HS-5 (cell line): Measurements from ENCODE around the gene SLC39A9.

Experiments
- DNase-seq: peaks from one replicate; pipeline ENCODE4 v3.0.0-alpha.2; 2012; ENCODE audit warnings: low read depth

Gene SLC39A9, protein sequence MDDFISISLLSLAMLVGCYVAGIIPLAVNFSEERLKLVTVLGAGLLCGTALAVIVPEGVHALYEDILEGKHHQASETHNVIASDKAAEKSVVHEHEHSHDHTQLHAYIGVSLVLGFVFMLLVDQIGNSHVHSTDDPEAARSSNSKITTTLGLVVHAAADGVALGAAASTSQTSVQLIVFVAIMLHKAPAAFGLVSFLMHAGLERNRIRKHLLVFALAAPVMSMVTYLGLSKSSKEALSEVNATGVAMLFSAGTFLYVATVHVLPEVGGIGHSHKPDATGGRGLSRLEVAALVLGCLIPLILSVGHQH

GRCh38 chr14:69398053-69398817 lies at the start of gene SLC39A9, which contains the start of gene ERH:
TSS of gene SLC39A9 (plus strand) at chr14:69398692. CDS start at chr14:69399370, 678 bp downstream.
TSS of gene ERH (minus strand) at chr14:69398299. CDS start at chr14:69398233, 66 bp downstream.
- DNase-seq: peak; percentile 96

GRCh38 chr14:69349091-69349777 lies 49.3 kb upstream of the SLC39A9 start:
- no peak for DNase-seq

- no peak for DNase-seq
Observed at GRCh38 chr14:69350892-69351291, 47.6 kb upstream of the SLC39A9 start.

DNA sequence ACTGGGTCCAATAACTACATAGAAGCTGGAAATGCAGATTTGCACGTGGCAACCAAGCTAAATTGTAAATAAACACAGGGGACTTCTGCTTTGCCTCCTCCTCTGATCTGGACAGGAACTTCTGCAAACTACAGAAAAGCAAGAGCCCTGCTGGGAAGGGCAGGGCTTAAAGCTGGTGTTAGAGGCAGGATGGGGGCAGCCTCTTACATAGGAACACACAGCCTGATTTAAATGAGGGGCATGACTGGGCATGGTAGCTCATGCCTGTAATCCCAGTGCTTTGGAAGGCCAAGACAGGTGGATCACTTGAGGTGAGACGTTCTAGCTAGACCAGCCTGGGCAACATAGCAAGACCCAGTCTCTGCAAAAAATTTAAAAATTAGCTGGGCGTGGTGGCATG lies 47.1 kb upstream of the SLC39A9 start:
- no peak for DNase-seq

- DNase-seq: no peak
Observed at GRCh38 chr14:69351911-69352310, 46.6 kb upstream of the SLC39A9 start.

DNA sequence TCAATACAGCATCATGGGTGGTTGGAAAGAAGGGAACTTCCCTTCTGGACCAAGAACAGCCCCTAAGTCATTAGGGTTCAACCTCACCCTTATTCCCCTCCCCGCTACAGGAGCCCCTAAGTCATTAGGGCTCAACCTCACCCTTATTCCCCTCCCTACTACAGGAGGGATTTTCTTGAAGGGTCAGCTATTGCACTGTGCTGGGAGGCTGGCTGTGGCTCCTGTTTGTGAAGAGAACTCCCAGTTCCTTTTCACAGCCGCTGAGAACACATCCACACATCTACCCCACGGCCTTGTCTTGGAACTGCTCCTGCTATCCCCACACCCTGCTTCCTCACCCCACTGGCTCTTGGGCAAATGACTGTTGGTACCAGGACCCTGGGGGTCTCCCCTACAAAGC lies 45.3 kb upstream of the SLC39A9 start:
- no peak for DNase-seq

DNA sequence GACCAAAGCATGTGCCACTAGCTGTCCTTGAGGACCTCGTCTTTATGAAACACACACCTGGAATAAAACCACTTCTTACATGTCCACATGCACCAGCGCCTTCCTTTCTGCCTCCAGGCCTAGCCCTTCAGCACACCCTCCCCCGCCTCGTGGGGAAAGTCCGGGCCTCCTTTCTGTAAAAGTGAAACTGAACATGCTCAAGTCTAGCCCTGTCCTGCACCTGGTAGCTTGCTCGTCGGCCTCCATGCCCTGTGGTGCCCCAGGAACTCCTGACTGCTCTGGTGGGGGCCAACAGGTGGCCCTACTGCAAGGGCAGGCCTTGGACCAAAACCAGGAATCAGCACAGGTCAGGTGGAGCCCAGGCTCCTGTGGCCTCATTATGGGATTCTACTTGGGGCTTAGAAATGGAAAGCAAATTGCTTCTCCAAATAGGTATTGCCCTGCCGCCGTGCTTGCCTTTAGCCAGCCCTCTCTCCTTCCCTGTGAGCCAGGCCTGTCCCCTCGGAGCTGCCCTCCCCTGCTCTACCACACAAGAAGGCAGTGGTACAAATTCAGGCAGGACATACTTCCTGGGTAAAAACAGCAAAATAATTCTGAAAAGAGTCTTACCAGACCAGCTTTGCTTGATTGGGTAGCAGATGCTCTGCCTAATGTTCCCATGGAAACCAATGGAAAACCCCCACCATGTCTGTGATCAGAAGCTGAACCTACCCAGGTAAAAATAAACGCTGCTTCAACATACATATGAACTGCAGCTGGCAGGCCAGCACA lies 43.9 kb upstream of the SLC39A9 start:
- no peak for DNase-seq

- DNase-seq: no peak
Observed at GRCh38 chr14:69355154-69355597, 43.3 kb upstream of the SLC39A9 start.

- DNase-seq: no peak
Observed at GRCh38 chr14:69355607-69356281, 42.7 kb upstream of the SLC39A9 start.

GRCh38 chr14:69356903-69357543 lies 41.5 kb upstream of the SLC39A9 start:
- no peak for DNase-seq

- DNase-seq: no peak
Observed at GRCh38 chr14:69357544-69358200, 40.8 kb upstream of the SLC39A9 start.

DNA sequence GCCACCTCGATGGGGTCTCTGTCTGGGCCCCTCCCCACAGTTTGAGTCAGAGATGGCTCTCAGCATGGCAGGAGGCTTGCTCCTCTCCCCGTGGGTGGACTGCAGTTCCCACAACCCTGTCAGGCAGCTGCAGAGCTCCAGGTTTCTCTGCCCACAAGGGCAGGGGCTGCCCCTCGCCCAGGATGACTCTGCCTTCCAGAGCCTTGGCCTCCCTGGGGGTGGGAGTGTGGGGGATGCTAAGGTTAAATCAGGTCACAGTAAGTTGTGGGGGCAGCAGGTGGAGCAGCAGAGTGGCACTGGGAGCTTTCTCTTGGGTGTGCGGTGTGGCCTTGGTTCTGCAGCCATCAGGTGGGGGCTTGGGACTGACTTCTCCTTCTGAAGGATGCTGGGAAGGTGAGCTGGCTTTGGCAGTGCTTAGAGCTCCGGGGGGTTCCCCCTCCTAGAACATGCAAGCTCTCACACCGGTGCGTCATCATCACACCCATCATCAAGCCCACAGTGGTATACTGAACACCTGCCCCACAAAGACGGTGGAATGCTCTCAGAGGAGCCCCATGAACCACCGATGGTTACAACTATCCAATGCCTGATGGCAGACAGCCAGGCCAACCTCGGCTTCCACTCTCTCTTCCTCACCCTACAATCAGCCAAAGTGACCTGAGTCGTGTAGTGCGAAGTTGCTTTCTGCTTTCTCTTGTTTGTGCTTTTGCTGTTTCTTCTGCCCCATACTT lies 40.1 kb upstream of the SLC39A9 start:
- no peak for DNase-seq

- DNase-seq: no peak
Observed at GRCh38 chr14:69358966-69359365, 39.5 kb upstream of the SLC39A9 start.

GRCh38 chr14:69360438-69361108 lies 37.9 kb upstream of the SLC39A9 start:
- no peak for DNase-seq

- DNase-seq: no peak
Observed at GRCh38 chr14:69363055-69363454, 35.4 kb upstream of the SLC39A9 start.

GRCh38 chr14:69363964-69364363 lies 34.5 kb upstream of the SLC39A9 start:
- no peak for DNase-seq

DNA sequence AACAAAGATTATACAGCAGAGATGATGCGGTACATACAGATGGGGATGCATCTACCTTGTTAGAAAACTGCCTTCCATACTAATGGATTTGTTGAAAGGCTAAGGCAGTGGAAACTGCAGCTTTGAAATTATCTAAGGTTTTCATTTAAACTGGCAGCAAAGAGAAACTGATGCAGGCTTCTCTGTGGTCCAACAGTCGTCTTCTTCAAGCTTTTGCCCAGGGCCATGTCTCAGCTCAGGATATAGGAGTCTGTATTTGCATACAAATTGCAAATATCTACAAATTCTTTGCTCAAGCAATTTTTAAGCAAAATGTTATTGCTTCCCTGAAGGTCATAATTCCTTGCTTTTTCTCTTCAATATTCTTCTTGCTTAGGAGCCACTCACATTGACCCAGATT lies 34.1 kb upstream of the SLC39A9 start:
- DNase-seq: no peak

DNA sequence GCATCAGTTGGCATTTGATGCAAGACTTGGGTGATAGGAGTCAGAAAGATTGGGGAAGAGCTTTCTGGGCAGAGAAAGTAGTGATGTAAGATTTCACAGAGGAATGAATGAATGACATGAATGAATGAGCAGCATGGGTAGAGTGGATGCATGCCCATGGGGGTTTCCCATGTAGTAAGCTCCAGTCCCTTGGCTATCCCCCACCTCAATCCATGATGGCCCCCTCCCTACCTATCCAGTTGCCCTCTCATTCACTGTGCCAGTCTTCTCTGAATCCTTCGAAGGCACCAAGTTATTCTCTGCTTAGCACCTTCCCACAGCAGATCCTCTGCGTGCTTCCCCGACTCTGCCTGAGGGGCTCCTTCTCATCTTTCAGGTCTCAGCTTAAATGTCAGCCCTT lies 32.4 kb upstream of the SLC39A9 start:
- no peak for DNase-seq

GRCh38 chr14:69366761-69367160 lies 31.7 kb upstream of the SLC39A9 start:
- no peak for DNase-seq
